Globus pallidus (tissue), 1 donor: ENCODE measurements around the gene PLA2G2C.

ENCODE experiments used
- DNase-seq: peaks from one replicate; pipeline ENCODE4 v3.0.0-alpha.2; 2015; ENCODE audit warnings: low spot score

The PLA2G2C gene

DNA sequence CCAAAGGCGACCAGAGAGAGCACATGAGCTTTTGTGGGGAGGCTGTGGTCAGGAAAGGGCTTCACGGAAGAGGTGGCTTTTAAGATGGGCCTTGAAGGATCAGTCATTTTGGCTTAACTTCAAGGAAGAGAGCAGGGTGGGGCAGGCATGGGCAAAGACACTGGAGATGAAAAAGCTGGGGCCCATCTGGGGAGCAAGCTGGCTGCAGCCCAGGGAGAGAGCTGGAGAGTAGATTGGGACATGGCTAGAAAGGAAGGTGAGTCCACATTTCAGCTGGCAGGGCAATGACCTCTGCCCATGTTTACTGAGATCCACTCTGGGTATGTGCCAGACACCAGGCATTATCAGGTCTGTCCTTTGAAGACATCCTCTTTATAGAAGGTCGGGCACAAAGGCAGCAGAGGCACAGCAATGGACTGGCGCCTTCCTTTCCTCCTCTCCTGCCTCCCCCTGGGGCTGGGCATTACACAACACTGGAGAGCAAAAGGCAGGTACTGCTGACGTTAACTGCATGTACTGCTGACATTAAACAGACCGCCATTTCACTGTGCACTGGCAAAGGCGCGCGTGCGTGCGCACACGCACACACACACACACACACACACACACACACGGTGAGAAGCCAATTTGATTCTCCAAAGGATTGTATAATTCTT, 2.6 kb downstream of the PLA2G2C start:
- DNase-seq, result no peak

DNA sequence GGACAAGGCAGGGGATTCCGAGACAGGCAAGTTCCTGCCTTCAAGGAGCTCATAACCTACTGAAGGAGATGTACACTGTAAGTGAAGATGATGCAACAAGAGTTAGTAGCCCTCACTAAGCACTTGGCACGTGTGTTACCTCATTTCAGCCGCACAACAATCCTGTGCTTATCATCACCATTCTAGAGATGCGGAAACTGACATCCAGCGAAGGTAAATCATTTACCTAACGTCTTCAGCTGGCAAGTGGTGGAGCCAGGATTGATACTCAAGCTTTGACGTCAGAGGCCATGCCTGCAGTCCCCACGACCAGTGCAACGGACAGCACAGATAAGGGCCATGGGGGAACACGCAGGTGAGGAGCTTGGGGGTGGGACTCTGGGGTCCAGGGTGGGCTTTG, 3.3 kb downstream of the PLA2G2C start:
- DNase-seq, result no peak

- DNase-seq, result no peak
Observed at GRCh38 chr1:20182415-20182814, 3.9 kb downstream of the PLA2G2C start.

DNA sequence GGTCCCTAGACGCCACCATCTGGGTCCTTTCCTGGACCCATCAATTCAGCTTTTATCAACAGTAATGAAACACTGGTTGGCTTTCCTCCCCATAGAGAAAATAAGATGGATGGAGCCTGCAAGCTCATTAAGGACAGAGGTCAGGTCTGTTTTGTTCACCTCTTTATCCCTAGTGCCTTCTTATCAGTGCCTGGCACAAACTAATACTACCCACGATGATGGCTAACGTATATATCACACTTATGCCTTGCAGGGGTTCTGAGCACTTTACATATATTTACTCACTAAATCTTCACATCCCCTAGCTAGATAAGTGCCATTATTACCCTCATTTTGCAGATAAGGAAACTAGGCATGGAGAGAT, 5.5 kb downstream of the PLA2G2C start:
- DNase-seq, result no peak

- no peak for DNase-seq
Observed at GRCh38 chr1:20180129-20180843, 6.0 kb downstream of the PLA2G2C start.

- DNase-seq, result no peak
Observed at GRCh38 chr1:20179371-20180128, 6.8 kb downstream of the PLA2G2C start.

DNA sequence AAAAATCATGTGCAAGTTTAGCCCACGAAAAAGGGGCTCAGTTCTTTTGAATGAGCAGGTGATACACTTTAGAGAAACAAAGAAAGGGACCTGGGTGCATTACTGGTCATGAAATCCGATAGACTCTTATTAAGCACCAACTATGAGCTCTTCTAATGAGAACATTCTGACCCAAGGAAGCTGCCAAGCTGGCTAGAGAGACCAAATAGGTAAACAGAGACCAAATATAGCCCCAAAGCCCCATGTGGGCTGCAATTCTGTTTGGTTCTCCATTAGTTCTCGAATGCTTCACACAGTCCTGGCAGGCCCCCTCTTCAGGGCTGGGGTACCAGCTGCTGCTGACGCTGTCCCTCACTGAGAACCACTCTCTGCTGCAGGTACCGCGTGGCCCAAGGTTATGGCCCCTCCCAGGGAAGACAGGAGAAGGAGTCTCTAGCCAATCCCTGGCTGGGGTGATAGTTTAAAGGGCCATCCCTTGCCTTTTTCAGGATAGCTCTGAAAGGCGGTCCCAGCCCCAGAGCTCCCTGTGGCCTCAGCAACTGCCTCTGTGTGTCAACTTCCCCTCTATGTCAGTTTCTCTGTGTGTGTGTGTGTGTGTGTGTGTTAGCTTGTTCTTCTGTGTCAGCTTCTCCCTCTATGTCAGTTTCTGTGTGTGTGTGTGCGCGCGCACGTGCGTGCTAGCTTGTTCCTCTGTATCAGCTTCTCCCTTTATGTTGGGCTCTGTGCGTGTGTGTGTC, 7.5 kb downstream of the PLA2G2C start:
- no peak for DNase-seq

DNA sequence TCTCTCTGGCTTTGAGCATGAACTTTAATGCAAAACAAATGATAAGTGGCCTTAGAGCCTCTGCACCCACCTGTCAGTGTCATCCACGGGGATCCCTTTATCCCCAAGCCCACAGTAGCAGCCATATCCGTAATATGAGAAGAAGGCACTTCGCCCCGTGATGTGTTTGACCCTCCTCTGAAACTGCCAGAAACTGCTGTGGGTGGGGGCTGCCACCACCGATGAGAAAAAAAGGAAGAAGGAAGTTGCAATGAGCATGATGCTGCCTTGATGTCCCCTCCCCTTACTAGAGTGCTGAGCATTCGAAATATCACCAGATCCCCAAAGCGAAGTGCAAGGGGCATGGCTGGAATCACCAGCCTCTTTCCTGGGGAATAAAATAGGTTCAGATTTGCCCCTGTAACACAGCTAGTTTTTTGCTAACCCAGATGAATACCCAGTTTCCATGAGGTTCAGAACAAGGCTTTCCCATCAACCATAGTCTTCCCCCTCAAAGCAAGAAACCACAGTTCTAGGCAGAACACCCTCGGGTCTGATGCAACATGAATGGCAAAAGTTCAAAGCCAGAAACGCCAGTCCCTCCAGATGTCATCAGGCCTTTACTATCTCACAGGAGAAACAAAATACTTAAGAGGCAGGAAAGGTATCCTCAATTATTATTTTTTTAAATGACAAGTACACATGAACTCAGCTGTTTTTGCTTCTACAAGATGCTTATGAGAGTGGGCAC, 11.2 kb downstream of the PLA2G2C start:
- no peak for DNase-seq

- DNase-seq, result no peak
Observed at GRCh38 chr1:20172033-20172590, 14.2 kb downstream of the PLA2G2C start.

GRCh38 chr1:20169932-20170331, 16.4 kb downstream of the PLA2G2C start:
- DNase-seq, result no peak

- no peak for DNase-seq
Observed at GRCh38 chr1:20168564-20169491, 17.5 kb downstream of the PLA2G2C start.

- DNase-seq, result no peak
Observed at GRCh38 chr1:20167126-20167525, 19.2 kb downstream of the PLA2G2C start.

DNA sequence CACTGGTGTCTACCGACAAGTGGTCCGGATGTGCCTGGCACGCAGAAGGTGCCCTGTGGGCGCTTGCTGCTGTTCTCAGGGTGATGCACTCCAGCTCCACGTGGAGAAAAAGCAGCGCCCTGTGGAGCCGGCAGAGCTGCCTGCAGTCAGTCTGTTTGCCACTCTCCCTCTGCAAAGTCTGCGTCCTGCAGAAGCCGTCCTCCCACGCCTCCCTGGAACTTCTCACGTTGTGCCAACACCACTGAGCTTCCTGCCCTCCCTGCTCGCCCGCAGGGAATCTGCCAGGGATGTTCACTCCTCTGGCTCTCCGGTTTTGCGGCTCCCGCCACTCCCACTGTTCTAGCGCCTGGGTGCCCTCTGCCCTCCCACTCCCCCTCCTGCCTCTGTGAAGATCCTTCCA, 20.3 kb downstream of the PLA2G2C start:
- DNase-seq, result no peak

DNA sequence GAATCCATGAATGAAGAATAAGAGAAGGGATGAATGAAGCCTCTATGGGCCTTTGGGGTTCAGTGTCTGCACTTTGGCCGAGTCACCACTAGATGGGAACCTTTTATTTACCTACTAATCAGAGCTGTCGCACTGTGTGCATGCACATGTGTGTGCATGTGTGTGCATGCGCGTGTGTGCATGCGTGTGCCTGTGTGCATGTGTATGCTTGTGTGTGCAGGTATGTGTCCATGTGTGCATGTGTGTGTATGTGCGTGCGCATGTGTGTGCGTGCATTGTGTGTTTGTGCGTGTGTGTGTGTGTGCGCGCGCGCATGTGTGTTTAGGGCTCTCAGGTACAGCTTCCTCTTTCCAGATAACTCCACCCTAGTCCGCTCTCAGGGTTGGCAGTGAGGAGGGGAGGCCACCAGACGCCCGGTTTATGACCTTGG, 20.8 kb downstream of the PLA2G2C start:
- no peak for DNase-seq

DNA sequence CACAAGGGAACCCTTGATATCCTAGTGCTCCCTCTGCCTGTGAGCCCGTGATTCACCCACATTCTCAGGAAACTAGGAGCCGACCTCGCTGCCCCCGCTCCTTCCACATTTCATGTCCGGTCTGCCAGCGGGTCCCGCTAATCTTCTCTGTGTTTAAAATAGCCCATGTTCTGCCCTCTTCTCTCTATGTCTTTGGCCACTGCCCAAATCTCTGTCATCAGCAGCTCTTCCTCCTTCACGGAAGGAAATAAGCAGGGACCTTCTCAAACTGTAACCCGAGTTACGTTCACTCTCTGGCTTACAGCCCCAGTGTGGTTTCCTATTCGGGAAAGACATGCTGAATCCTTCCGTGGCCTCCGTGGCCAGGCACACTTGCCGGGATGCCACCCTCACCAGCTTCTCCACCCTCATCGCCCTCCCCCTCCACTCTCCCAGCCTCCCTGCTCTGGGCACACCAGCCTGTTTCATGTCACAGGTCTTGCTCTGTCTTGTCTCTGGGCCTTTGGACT, 21.6 kb downstream of the PLA2G2C start:
- peak; percentile 54 for DNase-seq

DNA sequence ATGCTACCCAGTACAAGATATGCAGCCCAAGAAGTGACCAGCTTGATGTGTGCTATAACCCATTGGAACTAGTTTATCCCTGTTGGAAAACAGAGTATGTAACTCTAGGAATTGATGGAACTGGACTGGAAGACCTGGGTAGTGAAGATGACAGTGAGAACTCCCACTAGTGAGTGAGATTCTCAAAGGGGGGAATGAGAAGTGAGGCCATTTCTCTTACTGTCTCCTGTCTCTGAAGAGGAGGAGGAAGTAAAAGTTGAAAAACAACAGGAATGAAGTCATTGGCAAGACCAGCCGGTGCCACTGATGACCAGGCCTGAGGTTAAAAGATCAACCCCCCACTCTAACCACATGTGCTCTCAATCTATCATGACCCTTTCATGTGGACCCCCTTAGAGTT, 26.3 kb downstream of the PLA2G2C start:
- DNase-seq, result no peak

- DNase-seq, result no peak
Observed at GRCh38 chr1:20158358-20159070, 27.8 kb downstream of the PLA2G2C start.

- no peak for DNase-seq
Observed at GRCh38 chr1:20154301-20154831, 32.0 kb downstream of the PLA2G2C start.

DNA sequence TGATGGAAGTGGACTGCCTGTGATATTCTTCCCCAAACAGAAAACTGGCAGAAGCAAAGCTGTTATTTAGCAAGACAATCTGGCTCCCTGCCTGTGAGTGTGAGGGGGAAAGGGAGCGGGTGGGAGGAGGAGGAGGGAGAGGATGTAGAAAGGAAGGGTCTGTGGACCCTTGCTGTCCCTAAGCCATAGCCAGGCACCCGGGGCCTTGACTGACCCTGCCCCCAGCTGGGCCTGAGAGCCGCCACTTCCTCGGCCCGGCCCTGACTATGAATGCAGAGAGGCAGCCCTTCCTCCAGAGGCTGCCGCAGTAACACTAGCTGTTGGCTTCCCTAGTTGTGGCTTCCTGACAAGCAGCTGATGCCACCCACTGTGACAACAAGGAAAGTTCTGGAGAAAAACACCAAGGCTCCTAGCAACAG, 33.3 kb downstream of the PLA2G2C start:
- peak; percentile 70 for DNase-seq
